ENCODE data around the gene AK5.

The AK5 gene

GRCh38 chr1:77316966-77317365 lies 35.1 kb downstream of the AK5 start:
- TF ChIP-seq POLR2AphosphoS5 (IDR thresholded peaks at IDR 0.05; ENCODE audit: low read depth, low read length) (no peak), SIN3A (IDR thresholded peaks at IDR 0.05; ENCODE audit: borderline replicate concordance, insufficient read depth, low read length) (no peak), FOXP2 (optimal IDR thresholded peaks at IDR 0.05; ENCODE audit: borderline replicate concordance, extremely low read depth, extremely low read length, insufficient read depth) (no peak), REST (IDR thresholded peaks at IDR 0.05; ENCODE audit: insufficient read depth in 1 of 2, low read depth in 2 of 2, low read length in 2 of 2) (no peak)

GRCh38 chr1:77319036-77319705 lies 37.4 kb downstream of the AK5 start:
- TF ChIP-seq FOXP2 (optimal IDR thresholded peaks at IDR 0.05; ENCODE audit: borderline replicate concordance, extremely low read depth, extremely low read length, insufficient read depth), result no peak
- no peak for TF ChIP-seq SIN3A (IDR thresholded peaks at IDR 0.05; ENCODE audit: borderline replicate concordance, insufficient read depth, low read length)
- TF ChIP-seq TAF1 (IDR thresholded peaks at IDR 0.05; ENCODE audit: borderline replicate concordance, insufficient read depth, low read length), result no peak
- no peak for TF ChIP-seq REST (IDR thresholded peaks at IDR 0.05; ENCODE audit: insufficient read depth in 1 of 2, low read depth in 2 of 2, low read length in 2 of 2)
- no peak for TF ChIP-seq POLR2AphosphoS5 (IDR thresholded peaks at IDR 0.05; ENCODE audit: low read depth, low read length)

GRCh38 chr1:77322061-77322900 lies 40.5 kb downstream of the AK5 start:
- TF ChIP-seq SIN3A (IDR thresholded peaks at IDR 0.05; ENCODE audit: borderline replicate concordance, insufficient read depth, low read length) (no peak), TAF1 (IDR thresholded peaks at IDR 0.05; ENCODE audit: borderline replicate concordance, insufficient read depth, low read length) (no peak), POLR2AphosphoS5 (IDR thresholded peaks at IDR 0.05; ENCODE audit: low read depth, low read length) (no peak), FOXP2 (optimal IDR thresholded peaks at IDR 0.05; ENCODE audit: borderline replicate concordance, extremely low read depth, extremely low read length, insufficient read depth) (no peak), REST (IDR thresholded peaks at IDR 0.05; ENCODE audit: insufficient read depth in 1 of 2, low read depth in 2 of 2, low read length in 2 of 2) (no peak)

GRCh38 chr1:77333501-77333900 lies 51.7 kb downstream of the AK5 start:
- no peak for TF ChIP-seq POLR2AphosphoS5 (IDR thresholded peaks at IDR 0.05; ENCODE audit: low read depth, low read length)
- TF ChIP-seq SIN3A (IDR thresholded peaks at IDR 0.05; ENCODE audit: borderline replicate concordance, insufficient read depth, low read length), result no peak
- TF ChIP-seq REST (IDR thresholded peaks at IDR 0.05; ENCODE audit: insufficient read depth in 1 of 2, low read depth in 2 of 2, low read length in 2 of 2), result no peak
